ENCODE results near the gene ORC6. TPM values are rescaled to one million over a fixed set of nuclear protein-coding genes. Genes with fewer than 3 reads are reported as not detected.

ORC6 gene
- total and polyA plus RNA-seq, 9 of the 15 experiments (the other 6 are each of a cell fraction or from before 2014, with no cell fraction given): 18.7 to 71.4 (median 47.0) TPM

- TF ChIP-seq TCF3 (CRISPR knock-in tag; IDR thresholded peaks at IDR 0.05): no peak
- TF ChIP-seq ZNF76 (CRISPR knock-in tag; IDR thresholded peaks at IDR 0.05; ENCODE audit: borderline replicate concordance): no peak
- no peak for TF ChIP-seq ZNF165 (CRISPR knock-in tag; IDR thresholded peaks at IDR 0.05; ENCODE audit: borderline replicate concordance)
- TF ChIP-seq TRIM28 (IDR thresholded peaks at IDR 0.05): no peak
- TF ChIP-seq SETDB1 (IDR thresholded peaks at IDR 0.05; ENCODE audit: low read length): no peak
- no peak for TF ChIP-seq NCOA4 (IDR thresholded peaks at IDR 0.05; ENCODE audit: partially characterized antibody)
- TF ChIP-seq, protein P1, sequence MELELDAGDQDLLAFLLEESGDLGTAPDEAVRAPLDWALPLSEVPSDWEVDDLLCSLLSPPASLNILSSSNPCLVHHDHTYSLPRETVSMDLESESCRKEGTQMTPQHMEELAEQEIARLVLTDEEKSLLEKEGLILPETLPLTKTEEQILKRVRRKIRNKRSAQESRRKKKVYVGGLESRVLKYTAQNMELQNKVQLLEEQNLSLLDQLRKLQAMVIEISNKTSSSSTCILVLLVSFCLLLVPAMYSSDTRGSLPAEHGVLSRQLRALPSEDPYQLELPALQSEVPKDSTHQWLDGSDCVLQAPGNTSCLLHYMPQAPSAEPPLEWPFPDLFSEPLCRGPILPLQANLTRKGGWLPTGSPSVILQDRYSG (tag; conservative IDR thresholded peaks at IDR 0.05; ENCODE audit: low read depth): no peak
- TF ChIP-seq RFX5 (IDR thresholded peaks at IDR 0.05; ENCODE audit: low read depth, low read length): no peak
- no peak for TF ChIP-seq EHMT2 (IDR thresholded peaks at IDR 0.05)
- no peak for TF ChIP-seq RBM39 (optimal IDR thresholded peaks at IDR 0.05; ENCODE audit: low read depth, low read length)
- no peak for TF ChIP-seq DMBX1 (CRISPR knock-in tag; IDR thresholded peaks at IDR 0.05; ENCODE audit: borderline replicate concordance)
- TF ChIP-seq, protein P2, sequence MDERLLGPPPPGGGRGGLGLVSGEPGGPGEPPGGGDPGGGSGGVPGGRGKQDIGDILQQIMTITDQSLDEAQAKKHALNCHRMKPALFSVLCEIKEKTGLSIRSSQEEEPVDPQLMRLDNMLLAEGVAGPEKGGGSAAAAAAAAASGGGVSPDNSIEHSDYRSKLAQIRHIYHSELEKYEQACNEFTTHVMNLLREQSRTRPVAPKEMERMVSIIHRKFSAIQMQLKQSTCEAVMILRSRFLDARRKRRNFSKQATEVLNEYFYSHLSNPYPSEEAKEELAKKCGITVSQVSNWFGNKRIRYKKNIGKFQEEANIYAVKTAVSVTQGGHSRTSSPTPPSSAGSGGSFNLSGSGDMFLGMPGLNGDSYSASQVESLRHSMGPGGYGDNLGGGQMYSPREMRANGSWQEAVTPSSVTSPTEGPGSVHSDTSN (CRISPR knock-in tag; IDR thresholded peaks at IDR 0.05; ENCODE audit: low read depth): no peak
- TF ChIP-seq, protein P2 (tag; conservative IDR thresholded peaks at IDR 0.05; ENCODE audit: low read depth): peak; percentile 29; the same call in 1 of the 2 replicates
- TF ChIP-seq SLC30A9 (CRISPR knock-in tag; IDR thresholded peaks at IDR 0.05): no peak
- no peak for TF ChIP-seq BDP1 (IDR thresholded peaks at IDR 0.05; ENCODE audit: insufficient read depth, insufficient read length)
- no peak for TF ChIP-seq SMARCB1 (IDR thresholded peaks at IDR 0.05; ENCODE audit: insufficient read length, low read depth)
- TF ChIP-seq ZNF609 (CRISPR knock-in tag; IDR thresholded peaks at IDR 0.05; ENCODE audit: borderline replicate concordance): no peak
- TF ChIP-seq MAFF (IDR thresholded peaks at IDR 0.05; ENCODE audit: low read length): no peak
These were observed at the start of gene ORC6 (continued) for GRCh38 chr16:46689365-46690280.
